H1 (cell line): Measurements from ENCODE around the gene TFAP2A. TPM values are rescaled to one million over a fixed set of nuclear protein-coding genes. Genes with fewer than 3 reads are reported as not detected.
A peak's percentile ranks its signal among the peaks of the same experiment; 100 is the strongest.

Experiments
- CTCF ChIA-PET: fragments of 300-600 bp; sonication (Branson Sonifier 250); formaldehyde crosslinking; loops from one replicate; lab custom pipeline; 2021; ENCODE audit not compliant: partially characterized antibody; lab: Charles Lee
- POLR2A ChIA-PET: fragments of 300-600 bp; sonication (Branson Sonifier 250); formaldehyde crosslinking; loops from one replicate; lab custom pipeline; 2021; ENCODE audit warnings: inconsistent platforms; ENCODE audit not compliant: partially characterized antibody; lab: Charles Lee
- DNase-seq, 2 experiments: peaks; one replicate each; pipeline versions ENCODE4 v3.0.0 to v3.0.0-alpha.2; 2010 to 2022; ENCODE audit warnings: low spot score in 2 of 2, low read depth in 1 of 2, mixed read lengths in 1 of 2
- FAIRE-seq: peaks from 2 replicates; lab custom pipeline; 2011; peaks lifted over from hg19 to GRCh38; lab: Jason Lieb, UNC
- H2AFZ ChIP-seq: 2 replicates; pipeline ENCODE4 v1.8.1; 2012; ENCODE audit warnings: low read length, inconsistent platforms
- H2AK5ac ChIP-seq: 2 replicates; pipeline ENCODE4 v1.6.1; 2013; ENCODE audit warnings: low read depth, low read length
- H2BK120ac ChIP-seq: replicated peaks from 2 replicates; pipeline ENCODE3; 2013; ENCODE audit warnings: low read depth, low read length, inconsistent platforms
- H2BK12ac ChIP-seq: 2 replicates; pipeline ENCODE4 v1.6.1; 2013; ENCODE audit warnings: low read depth, low read length
- H2BK15ac ChIP-seq: 2 replicates; pipeline ENCODE4 v1.6.1; 2013; ENCODE audit warnings: low read length
- H2BK20ac ChIP-seq: 2 replicates; pipeline ENCODE4 v1.6.1; 2013; ENCODE audit warnings: low read length
- H2BK5ac ChIP-seq: 2 replicates; pipeline ENCODE4 v1.6.1; 2013; ENCODE audit warnings: low read depth, low read length
- H3K14ac ChIP-seq: 2 replicates; pipeline ENCODE4 v1.6.1; 2013; ENCODE audit warnings: inconsistent platforms; ENCODE audit not compliant: insufficient read length
- H3K18ac ChIP-seq: 2 replicates; pipeline ENCODE4 v1.6.1; 2013; ENCODE audit warnings: low read length; ENCODE audit errors: extremely low read depth
- H3K23ac ChIP-seq: 2 replicates; pipeline ENCODE4 v1.6.1; 2013; ENCODE audit warnings: inconsistent platforms; ENCODE audit not compliant: insufficient read length
- H3K23me2 ChIP-seq: 2 replicates; pipeline ENCODE4 v1.6.1; 2013; ENCODE audit warnings: low read depth, low read length
- H3K27ac ChIP-seq: 2 replicates; pipeline ENCODE4 v1.6.1; 2011; ENCODE audit warnings: low read depth, low read length, inconsistent platforms
- H3K27me3 ChIP-seq, 4 experiments: replicated peaks in 1 of 4; 1 replicate in 1 of 4; 2 replicates in 3 of 4; pipeline versions ENCODE4 v1.6.1 to v1.8.1; 2011 to 2013; ENCODE audit warnings: low read length in 3 of 4, mild to moderate bottlenecking in 3 of 4, inconsistent platforms in 2 of 4, mixed read lengths in 2 of 4, moderate library complexity in 1 of 4; ENCODE audit not compliant: control insufficient read depth in 3 of 4, insufficient read depth in 3 of 4; ENCODE audit errors: extremely low read depth in 1 of 4
- H3K36me3 ChIP-seq, 4 experiments: 2 replicates each; pipeline versions ENCODE4 v1.6.1 to v1.8.1; 2011 to 2013; ENCODE audit warnings: mild to moderate bottlenecking in 4 of 4, low read length in 3 of 4, moderate library complexity in 2 of 4, control low read depth in 1 of 4, inconsistent platforms in 1 of 4; ENCODE audit not compliant: insufficient read depth in 4 of 4, control insufficient read depth in 2 of 4
- H3K4ac ChIP-seq: replicated peaks from 2 replicates; pipeline ENCODE3; 2013; ENCODE audit warnings: low read length, low read depth, mixed read lengths, inconsistent platforms; ENCODE audit not compliant: insufficient read length
- H3K4me1 ChIP-seq, 4 experiments: replicated peaks in 1 of 4; 1 replicate in 1 of 4; 2 replicates in 3 of 4; pipeline versions ENCODE4 v1.6.1 to v1.8.1; 2011 to 2013; ENCODE audit warnings: low read length in 3 of 4, inconsistent platforms in 2 of 4, mixed read lengths in 1 of 4; ENCODE audit not compliant: insufficient read depth in 4 of 4, control insufficient read depth in 3 of 4
- H3K4me2 ChIP-seq, 2 experiments: 2 replicates each; pipeline versions ENCODE4 v1.6.1 to v1.8.1; 2011 to 2013; ENCODE audit warnings: low read depth in 2 of 2, low read length in 2 of 2, control low read depth in 1 of 2, inconsistent platforms in 1 of 2, mild to moderate bottlenecking in 1 of 2; ENCODE audit not compliant: insufficient read depth in 1 of 2
- H3K4me3 ChIP-seq, 4 experiments: fragments of 200-600, 300-600 bp in 1 of 4; sonication (generic), shearing (Covaris generic), sonication (Bioruptor Twin) in 1 of 4; 2 replicates each; pipeline versions ENCODE4 v1.5.1 to v1.8.1; 2011 to 2016; ENCODE audit warnings: low read length in 4 of 4, low read depth in 3 of 4, control low read depth in 2 of 4, inconsistent platforms in 2 of 4, mild to moderate bottlenecking in 2 of 4, mixed read lengths in 1 of 4, moderate library complexity in 1 of 4; ENCODE audit not compliant: insufficient read depth in 2 of 4; ENCODE audit errors: extremely low read depth in 1 of 4
- H3K56ac ChIP-seq: replicated peaks from 2 replicates; pipeline ENCODE3; 2013; ENCODE audit warnings: low read depth, mild to moderate bottlenecking, mixed read lengths, low read length, inconsistent platforms; ENCODE audit not compliant: insufficient read length
- H3K79me1 ChIP-seq: 2 replicates; pipeline ENCODE4 v1.6.1; 2013; ENCODE audit warnings: low read depth, low read length, control low read depth
- H3K79me2 ChIP-seq, 2 experiments: 2 replicates each; pipeline versions ENCODE4 v1.6.1 to v1.8.1; 2012 to 2013; ENCODE audit warnings: low read length in 2 of 2, mild to moderate bottlenecking in 2 of 2, inconsistent platforms in 1 of 2; ENCODE audit not compliant: insufficient read depth in 2 of 2, control insufficient read depth in 1 of 2
- H3K9ac ChIP-seq, 4 experiments: replicated peaks in 1 of 4; 1 replicate in 1 of 4; 2 replicates in 3 of 4; pipeline versions ENCODE4 v1.6.1 to v1.8.1; 2011 to 2013; ENCODE audit warnings: low read depth in 3 of 4, low read length in 3 of 4, control low read depth in 2 of 4, mild to moderate bottlenecking in 2 of 4, moderate library complexity in 2 of 4, inconsistent platforms in 1 of 4; ENCODE audit errors: extremely low read depth in 1 of 4
- H3K9me3 ChIP-seq, 2 experiments: 2 replicates each; pipeline versions ENCODE4 v1.6.1 to v1.8.1; 2012 to 2013; ENCODE audit warnings: mild to moderate bottlenecking in 2 of 2, moderate library complexity in 2 of 2, control low read depth in 1 of 2, inconsistent platforms in 1 of 2, low read depth in 1 of 2, low read length in 1 of 2, mixed read lengths in 1 of 2; ENCODE audit not compliant: insufficient read depth in 2 of 2
- H4K20me1 ChIP-seq, 2 experiments: replicated peaks in 1 of 2; 2 replicates each; pipeline versions ENCODE3 to v1.8.1; 2011 to 2013; ENCODE audit warnings: inconsistent platforms in 2 of 2, low read length in 2 of 2, mild to moderate bottlenecking in 1 of 2; ENCODE audit not compliant: insufficient read depth in 2 of 2, control insufficient read depth in 1 of 2
- H4K5ac ChIP-seq: 2 replicates; pipeline ENCODE4 v1.6.1; 2013; ENCODE audit warnings: low read length, low read depth, mixed read lengths, inconsistent platforms; ENCODE audit not compliant: insufficient read length
- H4K8ac ChIP-seq: 2 replicates; pipeline ENCODE4 v1.8.0; 2013; ENCODE audit warnings: mild to moderate bottlenecking, moderate library complexity, low read length, inconsistent platforms; ENCODE audit not compliant: insufficient read depth; ENCODE audit errors: extremely low read depth
- H4K91ac ChIP-seq: replicated peaks from 2 replicates; pipeline ENCODE3; 2013; ENCODE audit warnings: low read length, mixed read lengths, inconsistent platforms; ENCODE audit not compliant: insufficient read length
- CBX5 ChIP-seq: fragments of 300-800, 300-1000 bp; sonication (generic); IDR thresholded peaks from 2 replicates; pipeline ENCODE4 v1.7.1; 2016; ENCODE audit warnings: antibody characterized with exemption, low read length, low read depth
- EZH2 ChIP-seq: fragments of 200-600 bp; sonication (generic); IDR thresholded peaks from 2 replicates; pipeline ENCODE4 v1.7.1; 2012; ENCODE audit warnings: low read depth, mild to moderate bottlenecking, moderate library complexity, low read length, inconsistent platforms; ENCODE audit not compliant: severe bottlenecking
- RNF2 ChIP-seq: fragments of 200-900, 300-1000 bp; sonication (generic); IDR thresholded peaks from 2 replicates; pipeline ENCODE4 v1.7.1; 2016; ENCODE audit warnings: borderline replicate concordance, low read depth, mild to moderate bottlenecking, antibody characterized with exemption, low read length; ENCODE audit not compliant: poor library complexity, severe bottlenecking; ENCODE audit errors: missing control alignments
- SUZ12 ChIP-seq: fragments of 200-600 bp; sonication (generic); IDR thresholded peaks from 2 replicates; pipeline ENCODE4 v1.6.1; 2012; ENCODE audit warnings: mild to moderate bottlenecking, inconsistent platforms, low read length, moderate library complexity, mixed read lengths
- WGBS, 2 experiments: shearing (Covaris generic) in 1 of 2; methylation state at CpG; one replicate each; pipeline versions ENCODE4 v1.1.6 to v1.1.7; 2013 to 2015; ENCODE audit warnings: low lambda C conversion rate in 2 of 2, mixed read lengths in 2 of 2, inconsistent platforms in 1 of 2, low coverage in 1 of 2, missing lambda C conversion rate in 1 of 2; ENCODE audit not compliant: insufficient replicate concordance in 2 of 2, insufficient coverage in 1 of 2, insufficient read length in 1 of 2; ENCODE audit errors: extremely low coverage in 1 of 2, missing lambda C conversion rate in 1 of 2; 5-methylcytosine and 5-hydroxymethylcytosine counted together
- polyA plus RNA-seq, 7 experiments: library from polyadenylated mRNA; depleted of rRNA in 3 of 7; stranded (reverse) in 5 of 7; unstranded in 2 of 7; fragments of >200 nt in 5 of 7; fragments of 200-250 nt in 2 of 7; gene quantifications; 1 replicate in 5 of 7; 2 replicates in 1 of 7; 4 replicates in 1 of 7; pipeline versions ENCODE4 v1.2.1 to v1.2.3, GENCODE V29; 2011 to 2013; ENCODE audit warnings: missing spikeins in 2 of 7, mixed read lengths in 2 of 7
- total RNA-seq: library from RNA; stranded (reverse); fragmentation: NEBNext Ultra II Directional; extraction: Animal tissue kit (Norgen Biotek cat#: 25700); gene quantifications from 2 replicates; pipeline ENCODE4 v1.2.1, GENCODE V29; 2021

TFAP2A gene
- total and polyA plus RNA-seq, 2 of the 8 experiments (the other 6 are each of a cell fraction or from before 2014, with no cell fraction given), result 0.23 TPM; not detected in 1

- Histone ChIP-seq H3K4ac (no peak overlapping the region), H3K27me3 (peaks cover 69 to 84% (median 79%) of the 10 kb centered on the region in 4 experiments), H2BK120ac (no peak overlapping the region), H4K8ac (peak overlapping the region; percentile 9; the same call in 1 of the 2 replicates), H3K18ac (no peak overlapping the region), H2BK5ac (no peak overlapping the region), H4K91ac (no peak overlapping the region), H3K23ac (no peak overlapping the region), H3K56ac (no peak overlapping the region), H3K27ac (no peak overlapping the region), H3K9me3 (no peaks in the 10 kb centered on the region), H4K20me1 (peaks cover 8 to 13% of the 10 kb centered on the region in 2 experiments), H3K23me2 (no peaks in the 10 kb centered on the region; the same call in 1 of the 2 replicates), H2BK20ac (no peak overlapping the region), H4K5ac (no peak overlapping the region), H3K9ac (no peak overlapping the region), H3K4me2 (peak overlapping the region; percentile 53 to 83), H3K4me3 (peak overlapping the region in 1 of 4 experiments; percentile 38; a peak in 3 of 8 replicates), H2AFZ (no peak overlapping the region), H2BK15ac (no peak overlapping the region), H3K79me2 (no peaks in the 10 kb centered on the region), H3K79me1 (no peaks in the 10 kb centered on the region), H2BK12ac (peak overlapping the region; percentile 55; the same call in 1 of the 2 replicates), H3K36me3 (peaks cover 0 to 5% (median 0%) of the 10 kb centered on the region in 4 experiments; a peak in 1 of 8 replicates), H2AK5ac (no peak overlapping the region), H3K14ac (no peak overlapping the region), H3K4me1 (peaks cover 8 to 39% (median 24%) of the 10 kb centered on the region in 4 experiments)
- ChIA-PET CTCF (interaction anchor here (0.6 to 17.2 kb wide), 9 partner anchors 11 to 732 kb away, joined by 3 to 365 read pairs (median 3); partner anchors contain the start of gene TFAP2A), POLR2A (interaction anchor here (0.6 to 1.5 kb wide), 2 partner anchors 32 to 1892 kb away, joined by 3 to 5 read pairs; partner anchors contain the start of gene TFAP2A)
- WGBS, 2 experiments, result 7% methylated on average over 22 of the region's 22 CpGs; no CpG with 5 or more reads in 1 of the 2 experiments
- DNase-seq (no peak), FAIRE-seq (no peak)
- TF ChIP-seq RNF2 (peak; percentile 25), SUZ12 (peak; percentile 35; the same call in 1 of the 2 replicates), CBX5 (no peak), EZH2 (peak; percentile 63)
These were observed 32.0 kb downstream of the TFAP2A start for GRCh38 chr6:10382728-10383330.
